BLaER1 treated with 17β-estradiol and CSF1 and Interleukin-3, amounts not matched to agents 10 nM and 100 nM (cell line): ENCODE data around the gene HAAO.
A peak's percentile ranks its signal among the peaks of the same experiment; 100 is the strongest.

Experiments used
- H3K27ac ChIP-seq, 11 experiments: shearing (Covaris generic); formaldehyde crosslinking; 2 replicates each; pipeline ENCODE4 v1.8.1; 2022
- H3K27me3 ChIP-seq, 11 experiments: shearing (Covaris generic); formaldehyde crosslinking; 2 replicates each; pipeline ENCODE4 v1.8.1; 2022
- H3K36me3 ChIP-seq, 11 experiments: shearing (Covaris generic); formaldehyde crosslinking; 2 replicates each; pipeline ENCODE4 v1.8.1; 2022
- H3K4me1 ChIP-seq, 10 experiments: shearing (Covaris generic); formaldehyde crosslinking; 2 replicates each; pipeline ENCODE4 v1.8.1; 2022
- H3K4me2 ChIP-seq, 11 experiments: shearing (Covaris generic); formaldehyde crosslinking; 2 replicates each; pipeline ENCODE4 v1.8.1; 2022
- H3K4me3 ChIP-seq, 10 experiments: shearing (Covaris generic); formaldehyde crosslinking; 2 replicates each; pipeline ENCODE4 v1.8.1; 2022
- H3K9ac ChIP-seq, 11 experiments: shearing (Covaris generic); formaldehyde crosslinking; 2 replicates each; pipeline ENCODE4 v1.8.1; 2022
- H3K9me3 ChIP-seq, 11 experiments: shearing (Covaris generic); formaldehyde crosslinking; replicated peaks in 1 of 11; 2 replicates each; pipeline ENCODE4 v1.8.1; 2022
- H4K20me1 ChIP-seq, 11 experiments: shearing (Covaris generic); formaldehyde crosslinking; 2 replicates each; pipeline ENCODE4 v1.8.1; 2022
- Cebpa-rat ChIP-seq, 11 experiments: shearing (Covaris generic); IDR thresholded peaks; 2 replicates each; pipeline ENCODE4 v1.8.1; 2022

HAAO gene

GRCh38 chr2:42830922-42831574, 38.7 kb upstream of the HAAO start:
- H3K9me3 ChIP-seq, result peaks cover 0 to 10% (median 0%) of the 10 kb centered on the region in 11 experiments; a peak in 2 of 22 replicates
- H3K9ac ChIP-seq, result no peak overlapping the region
- no peaks in the 10 kb centered on the region for H3K36me3 ChIP-seq
- TF ChIP-seq Cebpa-rat (IDR thresholded peaks at IDR 0.05), result no peak
- H4K20me1 ChIP-seq, result no peaks in the 10 kb centered on the region
- no peak overlapping the region for H3K4me3 ChIP-seq
- H3K4me1 ChIP-seq, result peaks cover 9 to 42% (median 18%) of the 10 kb centered on the region in 10 experiments; a peak in 18 of 20 replicates
- H3K4me2 ChIP-seq, result no peak overlapping the region
- H3K27me3 ChIP-seq, result no peaks in the 10 kb centered on the region
- no peak overlapping the region for H3K27ac ChIP-seq

DNA sequence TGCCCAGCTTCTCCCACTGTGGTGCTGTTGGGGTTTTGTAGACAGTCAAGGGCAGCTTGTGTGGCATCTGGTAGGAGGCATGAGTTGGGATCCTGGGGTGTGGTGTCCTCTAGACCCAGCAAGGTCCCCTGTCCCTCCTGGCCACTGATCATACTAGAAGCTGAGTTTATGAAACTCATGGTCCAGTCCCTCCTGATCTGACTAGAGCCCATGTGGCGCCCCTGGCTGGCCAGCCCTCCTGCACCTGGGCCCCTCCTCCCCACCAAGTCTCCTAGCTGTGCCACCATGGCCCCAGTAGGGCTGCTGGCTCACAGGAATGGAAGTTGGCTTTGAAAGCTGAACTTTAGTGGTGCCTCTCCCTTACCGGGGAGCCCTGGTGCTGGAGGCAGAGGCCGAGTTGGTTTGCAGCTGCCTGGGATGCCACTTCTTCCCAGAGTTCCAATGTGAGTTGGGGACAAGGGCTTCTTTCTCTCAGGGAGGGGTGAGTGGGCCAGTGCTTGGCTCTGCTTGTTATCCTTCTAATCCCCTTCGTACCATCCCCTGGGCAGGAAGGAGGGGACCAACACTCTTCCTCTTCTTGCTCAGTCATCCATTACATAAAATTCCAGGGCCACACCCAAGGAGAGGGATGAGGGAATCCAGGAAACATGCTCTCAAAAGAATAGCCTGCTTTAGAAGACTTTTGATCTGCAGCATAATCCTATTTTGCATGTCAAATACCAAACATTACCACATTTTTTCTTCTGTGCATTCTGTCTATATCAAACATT, 37.5 kb upstream of the HAAO start:
- peak overlapping the region in 9 of 11 experiments; percentile 0 to 40 (median 17); a peak in 11 of 22 replicates for H3K4me2 ChIP-seq

DNA sequence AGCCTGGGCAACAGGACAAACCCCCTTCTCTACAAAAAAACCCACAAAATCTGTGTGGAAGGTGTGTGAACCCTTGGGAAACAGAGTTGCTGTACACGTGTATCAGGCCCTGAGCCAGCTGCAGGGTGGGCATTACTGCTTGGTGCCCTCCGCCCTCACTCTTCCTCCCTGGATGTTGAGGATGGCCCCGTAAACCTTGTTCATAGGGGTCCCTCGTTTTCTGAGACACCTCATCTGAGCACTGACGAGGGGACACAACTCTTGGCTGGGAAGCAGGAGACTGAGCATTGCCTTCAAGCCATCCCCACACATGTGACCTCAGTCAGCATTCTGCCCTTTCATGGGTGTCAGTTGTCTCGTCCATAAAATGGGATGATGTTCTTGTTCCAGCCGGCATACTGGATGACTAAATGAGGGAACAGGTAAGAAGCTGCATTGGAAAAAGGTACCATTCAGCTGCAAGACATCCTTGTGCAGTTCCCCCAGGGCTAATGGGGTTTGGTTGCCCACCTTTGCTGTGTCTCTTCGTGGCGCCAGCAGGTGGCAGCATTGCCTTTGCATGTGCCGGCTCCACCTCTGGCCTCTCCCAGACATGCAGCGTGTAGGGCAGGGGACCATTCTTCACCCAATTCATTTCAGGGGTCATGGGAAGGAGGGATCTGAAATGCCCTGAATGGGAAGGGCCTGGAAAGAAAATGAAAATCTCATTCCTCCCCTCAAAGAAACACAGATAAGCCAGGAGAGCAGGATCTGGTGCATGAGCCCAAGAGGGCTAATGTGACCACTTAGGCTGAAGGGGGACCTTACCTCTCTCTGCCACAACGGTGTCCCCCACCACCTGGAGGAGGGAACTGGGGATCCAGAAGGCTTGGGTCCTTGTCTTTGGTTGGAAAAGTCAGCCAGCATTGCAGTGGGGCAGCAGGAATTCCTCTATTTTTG, 36.4 kb upstream of the HAAO start:
- H3K9ac ChIP-seq, result 0 out of 22 replicates have a peak overlapping the region, but pooled peaks of 1 of the 11 experiments have one; percentile 48
- H3K4me1 ChIP-seq, result peaks cover 7 to 30% (median 21%) of the 10 kb centered on the region in 10 experiments; a peak in 18 of 20 replicates
- no peaks in the 10 kb centered on the region for H4K20me1 ChIP-seq
- TF ChIP-seq Cebpa-rat (IDR thresholded peaks at IDR 0.05), result no peak
- H3K36me3 ChIP-seq, result no peaks in the 10 kb centered on the region
- peak overlapping the region in 5 of 11 experiments; percentile 13 to 86 (median 72); a peak in 4 of 22 replicates for H3K4me2 ChIP-seq
- no peak overlapping the region for H3K4me3 ChIP-seq
- no peaks in the 10 kb centered on the region for H3K9me3 ChIP-seq
- H3K27ac ChIP-seq, result no peak overlapping the region
- 0 out of 22 replicates have a peak, but pooled peaks cover 0 to 1% (median 0%) of the 10 kb centered on the region in 11 experiments for H3K27me3 ChIP-seq

More for the DNA sequence above, 37.5 kb upstream of the HAAO start:
- H3K27me3 ChIP-seq, result no peaks in the 10 kb centered on the region
- no peak for TF ChIP-seq Cebpa-rat (IDR thresholded peaks at IDR 0.05)
- H3K4me1 ChIP-seq, result peaks cover 7 to 30% (median 13%) of the 10 kb centered on the region in 10 experiments; a peak in 15 of 20 replicates
- 0 out of 22 replicates have a peak, but pooled peaks cover 0 to 1% (median 0%) of the 10 kb centered on the region in 11 experiments for H3K9me3 ChIP-seq
- peak overlapping the region in 2 of 11 experiments; percentile 10; a peak in 1 of 22 replicates for H3K27ac ChIP-seq
- peak overlapping the region in 1 of 11 experiments; percentile 13; a peak in 1 of 22 replicates for H3K9ac ChIP-seq
- H3K36me3 ChIP-seq, result no peaks in the 10 kb centered on the region
- H3K4me3 ChIP-seq, result no peak overlapping the region
- no peaks in the 10 kb centered on the region for H4K20me1 ChIP-seq

DNA sequence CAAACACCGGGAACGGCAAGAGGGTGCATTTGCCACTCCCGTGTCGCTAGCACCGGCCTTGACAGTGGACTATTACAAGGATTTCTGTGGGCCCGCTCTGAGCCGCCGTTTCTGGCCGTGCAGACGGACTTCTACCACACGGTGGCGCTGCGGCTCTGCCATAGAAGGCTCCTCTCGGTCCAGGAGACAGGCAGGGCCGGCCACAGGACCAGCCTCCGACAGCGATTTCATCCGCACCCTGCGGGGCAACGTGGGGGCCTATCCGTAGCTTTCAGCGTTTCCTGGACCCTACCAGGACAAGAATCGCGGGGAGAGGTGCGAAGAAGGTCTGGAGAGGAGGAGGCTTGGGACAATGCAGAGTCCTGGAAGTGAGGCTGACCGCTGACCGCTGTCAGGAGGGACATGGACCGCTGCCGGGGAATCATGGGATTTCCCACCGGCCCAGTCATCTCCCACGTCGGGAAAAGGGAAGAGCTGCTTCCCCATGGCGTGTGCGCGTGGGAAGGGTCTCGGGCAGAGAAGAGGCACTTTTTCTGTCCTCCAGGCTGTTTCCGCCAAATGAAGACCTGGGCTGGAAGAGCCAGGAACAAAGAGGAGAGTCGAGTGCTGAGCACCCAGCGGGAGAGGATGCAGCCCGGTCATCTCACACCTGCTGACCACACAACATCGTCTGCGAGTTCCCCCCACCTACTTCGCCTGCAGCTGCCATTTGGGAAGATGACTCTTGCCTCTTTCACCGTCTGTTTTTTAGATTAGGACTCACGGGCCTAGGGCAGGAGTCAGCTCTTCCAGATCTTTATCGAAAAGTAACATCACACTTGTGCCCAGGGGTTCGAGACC, 35.5 kb upstream of the HAAO start:
- Histone ChIP-seq H3K4me2 (peak overlapping the region; percentile 36 to 86 (median 72)), H4K20me1 (no peaks in the 10 kb centered on the region), H3K9ac (peak overlapping the region in 4 of 11 experiments; percentile 1 to 48 (median 24); a peak in 5 of 22 replicates), H3K4me1 (peaks cover 7 to 30% (median 21%) of the 10 kb centered on the region in 10 experiments; a peak in 18 of 20 replicates), H3K9me3 (peaks cover 0 to 3% (median 0%) of the 10 kb centered on the region in 11 experiments; a peak in 2 of 22 replicates), H3K27ac (no peak overlapping the region), H3K4me3 (no peak overlapping the region), H3K27me3 (0 out of 22 replicates have a peak, but pooled peaks cover 0 to 3% (median 0%) of the 10 kb centered on the region in 11 experiments), H3K36me3 (no peaks in the 10 kb centered on the region)
- TF ChIP-seq Cebpa-rat (IDR thresholded peaks at IDR 0.05), result no peak

DNA sequence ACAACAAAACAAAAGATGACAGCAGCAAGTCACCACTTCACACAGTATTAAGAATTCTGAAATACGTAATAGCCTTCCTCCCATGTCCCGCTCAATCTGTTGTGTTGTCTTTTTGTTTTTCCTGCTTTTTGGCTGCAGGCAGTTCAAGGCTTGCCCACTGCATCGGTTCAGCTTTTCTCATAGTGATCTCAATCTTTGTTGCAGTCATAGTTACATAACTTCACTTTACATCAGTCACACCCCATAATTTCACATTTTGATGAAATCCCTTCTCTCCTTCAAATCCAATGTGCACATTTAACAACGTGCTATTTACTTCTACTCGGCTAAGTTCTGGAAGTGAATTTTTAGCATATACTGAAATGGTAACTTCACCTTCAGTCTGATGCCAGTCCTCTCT, 33.8 kb upstream of the HAAO start:
- Histone ChIP-seq H3K36me3 (no peaks in the 10 kb centered on the region), H3K4me3 (no peak overlapping the region), H3K9me3 (peaks cover 0 to 16% (median 0%) of the 10 kb centered on the region in 11 experiments; a peak in 3 of 22 replicates), H3K27ac (no peak overlapping the region), H3K4me2 (no peak overlapping the region), H4K20me1 (no peaks in the 10 kb centered on the region), H3K9ac (no peak overlapping the region), H3K27me3 (0 out of 22 replicates have a peak, but pooled peaks cover 0 to 3% (median 0%) of the 10 kb centered on the region in 11 experiments), H3K4me1 (peaks cover 7 to 30% (median 21%) of the 10 kb centered on the region in 10 experiments; a peak in 18 of 20 replicates)
- TF ChIP-seq Cebpa-rat (IDR thresholded peaks at IDR 0.05), result no peak

- H3K27ac ChIP-seq, result no peak overlapping the region
- no peak for TF ChIP-seq Cebpa-rat (IDR thresholded peaks at IDR 0.05)
- peaks cover 0 to 17% (median 0%) of the 10 kb centered on the region in 11 experiments; a peak in 5 of 22 replicates for H3K9me3 ChIP-seq
- 0 out of 22 replicates have a peak, but pooled peaks cover 0 to 3% (median 0%) of the 10 kb centered on the region in 11 experiments for H3K27me3 ChIP-seq
- no peak overlapping the region for H3K9ac ChIP-seq
- no peaks in the 10 kb centered on the region for H3K36me3 ChIP-seq
- no peak overlapping the region for H3K4me3 ChIP-seq
- H3K4me1 ChIP-seq, result peaks cover 0 to 23% (median 15%) of the 10 kb centered on the region in 10 experiments; a peak in 17 of 20 replicates
- H3K4me2 ChIP-seq, result peak overlapping the region in 6 of 11 experiments; percentile 10 to 59 (median 22); a peak in 10 of 22 replicates
- no peaks in the 10 kb centered on the region for H4K20me1 ChIP-seq
These were observed 32.0 kb upstream of the HAAO start for GRCh38 chr2:42824454-42824807.

- H3K36me3 ChIP-seq, result no peaks in the 10 kb centered on the region
- H3K9ac ChIP-seq, result no peak overlapping the region
- H3K27me3 ChIP-seq, result 0 out of 22 replicates have a peak, but pooled peaks cover 0 to 3% (median 0%) of the 10 kb centered on the region in 11 experiments
- H3K4me3 ChIP-seq, result no peak overlapping the region
- peak overlapping the region in 6 of 11 experiments; percentile 10 to 59 (median 22); a peak in 10 of 22 replicates for H3K4me2 ChIP-seq
- no peak overlapping the region for H3K27ac ChIP-seq
- peaks cover 0 to 18% (median 13%) of the 10 kb centered on the region in 10 experiments; a peak in 17 of 20 replicates for H3K4me1 ChIP-seq
- peaks cover 0 to 22% (median 4%) of the 10 kb centered on the region in 11 experiments; a peak in 7 of 22 replicates for H3K9me3 ChIP-seq
- no peak for TF ChIP-seq Cebpa-rat (IDR thresholded peaks at IDR 0.05)
- no peaks in the 10 kb centered on the region for H4K20me1 ChIP-seq
These were observed 31.5 kb upstream of the HAAO start for GRCh38 chr2:42823744-42824453.
